BLaER1 (cell line): ENCODE data around the gene FYN.
"Not testable (repeated sequence)": the region's sequence is repeated elsewhere in the genome, so short reads cannot be mapped to it uniquely, and the experiment has no call there.

ENCODE experiments used
- H3K27ac ChIP-seq: shearing (Covaris generic); formaldehyde crosslinking; 2 replicates; pipeline ENCODE4 v1.8.1; 2022
- H3K27me3 ChIP-seq: shearing (Covaris generic); formaldehyde crosslinking; 2 replicates; pipeline ENCODE4 v1.8.1; 2022
- H3K36me3 ChIP-seq: shearing (Covaris generic); formaldehyde crosslinking; 2 replicates; pipeline ENCODE4 v1.8.1; 2022
- H3K4me1 ChIP-seq: shearing (Covaris generic); formaldehyde crosslinking; 2 replicates; pipeline ENCODE4 v1.8.1; 2022
- H3K4me2 ChIP-seq: shearing (Covaris generic); formaldehyde crosslinking; 2 replicates; pipeline ENCODE4 v1.8.1; 2022
- H3K4me3 ChIP-seq: shearing (Covaris generic); formaldehyde crosslinking; 2 replicates; pipeline ENCODE4 v1.8.1; 2022
- H3K9ac ChIP-seq: shearing (Covaris generic); formaldehyde crosslinking; 2 replicates; pipeline ENCODE4 v1.8.1; 2022
- H3K9me3 ChIP-seq: shearing (Covaris generic); formaldehyde crosslinking; 2 replicates; pipeline ENCODE4 v1.8.1; 2022
- H4K20me1 ChIP-seq: shearing (Covaris generic); formaldehyde crosslinking; 2 replicates; pipeline ENCODE4 v1.8.1; 2022
- Cebpa-rat ChIP-seq: shearing (Covaris generic); IDR thresholded peaks from 2 replicates; pipeline ENCODE4 v1.8.1; 2022

Gene FYN

DNA sequence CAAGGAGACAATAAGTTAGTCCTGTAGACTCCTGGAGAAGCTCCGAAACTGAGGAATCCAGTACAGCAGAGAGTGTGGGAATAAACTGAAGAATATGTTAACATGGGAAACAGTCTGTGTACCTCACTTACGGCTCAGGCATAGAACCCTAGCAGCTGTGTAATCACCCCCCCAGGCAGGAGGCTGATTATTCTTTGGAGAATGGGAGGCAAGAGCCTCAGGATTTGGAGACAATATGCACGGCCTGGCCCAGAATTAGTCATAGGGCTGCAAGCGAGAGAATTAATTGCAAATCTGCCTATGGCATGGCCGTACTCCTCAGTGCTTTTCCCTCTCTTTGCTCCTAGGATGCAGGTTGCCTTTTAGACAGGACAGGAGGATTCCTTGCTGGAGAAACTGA lies 27.5 kb upstream of the FYN start:
- H3K4me1 ChIP-seq = no peaks in the 10 kb centered on the region
- H3K36me3 ChIP-seq = no peaks in the 10 kb centered on the region
- H3K27me3 ChIP-seq = no peaks in the 10 kb centered on the region
- no peak overlapping the region for H3K4me3 ChIP-seq
- no peak overlapping the region for H3K9ac ChIP-seq
- no peak for TF ChIP-seq Cebpa-rat
- H3K4me2 ChIP-seq = no peak overlapping the region
- no peak overlapping the region for H3K27ac ChIP-seq
- H4K20me1 ChIP-seq = no peaks in the 10 kb centered on the region
- H3K9me3 ChIP-seq = no peaks in the 10 kb centered on the region

DNA sequence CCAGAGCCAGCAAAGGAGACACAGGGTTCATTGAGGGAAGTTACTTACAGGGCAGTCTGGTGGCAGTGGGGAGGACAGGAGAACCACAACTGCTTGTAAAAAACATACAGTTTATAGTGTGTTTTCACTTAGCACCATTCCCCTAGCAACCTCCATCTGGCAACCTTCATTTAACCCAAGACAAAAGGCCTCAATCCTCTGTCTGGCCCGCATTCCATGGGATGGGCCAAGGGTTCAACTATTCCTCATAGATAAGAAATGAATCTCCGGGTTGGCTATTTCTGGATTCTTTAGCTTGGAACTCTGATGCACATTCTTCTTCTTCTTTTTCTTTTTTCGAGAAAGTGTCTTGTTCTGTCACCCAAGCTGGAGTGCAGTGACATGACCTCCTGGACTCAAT lies 26.3 kb upstream of the FYN start:
- no peak overlapping the region for H3K9ac ChIP-seq
- no peaks in the 10 kb centered on the region for H3K36me3 ChIP-seq
- no peak for TF ChIP-seq Cebpa-rat
- no peak overlapping the region for H3K4me3 ChIP-seq
- H3K4me1 ChIP-seq = no peaks in the 10 kb centered on the region
- no peaks in the 10 kb centered on the region for H3K27me3 ChIP-seq
- no peak overlapping the region for H3K4me2 ChIP-seq
- H3K9me3 ChIP-seq = no peaks in the 10 kb centered on the region
- no peak overlapping the region for H3K27ac ChIP-seq
- H4K20me1 ChIP-seq = no peaks in the 10 kb centered on the region

DNA sequence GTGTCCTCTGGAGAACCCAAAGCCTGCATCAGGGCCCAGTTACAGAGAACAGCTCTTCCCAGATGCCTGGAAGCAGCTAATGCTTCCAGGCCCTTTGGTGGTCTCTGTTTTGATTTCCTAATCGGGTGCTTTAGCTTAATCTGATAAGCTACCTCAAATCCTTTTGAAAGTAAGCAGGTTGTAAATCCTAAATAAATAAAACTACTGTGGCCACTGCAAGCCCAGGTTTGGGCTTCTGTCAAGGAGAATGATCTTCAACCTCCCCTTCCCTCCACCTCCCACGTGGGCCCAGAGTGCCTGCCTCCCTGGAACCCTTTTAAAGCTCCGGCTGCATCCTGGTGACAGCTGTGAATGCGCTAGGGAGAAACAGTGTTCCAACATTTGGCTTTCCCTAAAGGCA lies 25.2 kb upstream of the FYN start:
- H3K27ac ChIP-seq = no peak overlapping the region
- no peaks in the 10 kb centered on the region for H4K20me1 ChIP-seq
- no peak for TF ChIP-seq Cebpa-rat
- H3K27me3 ChIP-seq = no peaks in the 10 kb centered on the region
- H3K4me1 ChIP-seq = no peaks in the 10 kb centered on the region
- no peak overlapping the region for H3K9ac ChIP-seq
- H3K36me3 ChIP-seq = no peaks in the 10 kb centered on the region
- no peak overlapping the region for H3K4me3 ChIP-seq
- H3K4me2 ChIP-seq = no peak overlapping the region
- no peaks in the 10 kb centered on the region for H3K9me3 ChIP-seq

DNA sequence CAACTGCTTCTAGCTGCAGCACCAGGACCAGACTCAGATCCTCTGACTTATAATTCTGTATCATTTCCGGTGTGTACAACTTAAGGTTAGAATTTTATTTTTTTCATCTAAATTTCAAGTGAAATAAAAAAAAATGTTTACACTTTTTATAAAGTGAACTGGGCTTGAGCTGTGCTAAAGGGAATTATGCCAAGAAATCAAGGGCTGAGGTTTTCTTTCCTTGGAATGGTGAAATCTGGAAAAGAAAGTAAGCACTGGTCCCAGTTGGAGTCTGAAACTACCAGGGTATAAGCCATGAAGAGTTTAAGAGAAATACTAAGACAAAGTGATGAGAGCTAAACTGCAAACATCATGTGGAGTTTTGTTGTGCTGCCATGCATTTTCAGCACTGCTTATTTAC lies 21.7 kb upstream of the FYN start:
- H3K9me3 ChIP-seq = no peaks in the 10 kb centered on the region
- no peak overlapping the region for H3K9ac ChIP-seq
- H3K27ac ChIP-seq = no peak overlapping the region
- H3K27me3 ChIP-seq = no peaks in the 10 kb centered on the region
- no peak for TF ChIP-seq Cebpa-rat
- H3K4me1 ChIP-seq = no peaks in the 10 kb centered on the region
- no peaks in the 10 kb centered on the region for H4K20me1 ChIP-seq
- no peaks in the 10 kb centered on the region for H3K36me3 ChIP-seq
- H3K4me2 ChIP-seq = no peak overlapping the region
- no peak overlapping the region for H3K4me3 ChIP-seq

DNA sequence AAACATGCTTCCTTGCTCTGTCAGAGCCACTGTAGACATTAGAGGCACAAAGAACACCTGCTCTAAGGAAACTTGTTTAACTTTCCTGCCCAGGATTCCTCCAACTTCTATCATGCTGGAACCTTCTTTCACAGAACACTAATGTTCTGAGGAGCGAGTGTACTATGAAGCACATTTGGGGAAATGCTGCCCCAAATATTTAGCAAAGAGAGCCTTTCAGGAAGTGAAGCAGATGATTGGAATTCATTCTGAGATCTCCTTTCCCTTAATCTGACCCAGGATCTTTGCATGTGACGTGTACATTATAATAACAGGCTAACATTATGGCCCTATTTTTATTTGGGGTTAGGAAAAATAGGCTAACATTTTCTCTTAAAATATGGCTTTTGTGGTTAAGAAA lies 21.0 kb upstream of the FYN start:
- H3K27me3 ChIP-seq = no peaks in the 10 kb centered on the region
- H3K9me3 ChIP-seq = no peaks in the 10 kb centered on the region
- no peak for TF ChIP-seq Cebpa-rat
- no peaks in the 10 kb centered on the region for H3K36me3 ChIP-seq
- no peak overlapping the region for H3K9ac ChIP-seq
- no peaks in the 10 kb centered on the region for H3K4me1 ChIP-seq
- no peak overlapping the region for H3K4me3 ChIP-seq
- H4K20me1 ChIP-seq = no peaks in the 10 kb centered on the region
- no peak overlapping the region for H3K4me2 ChIP-seq
- H3K27ac ChIP-seq = no peak overlapping the region

DNA sequence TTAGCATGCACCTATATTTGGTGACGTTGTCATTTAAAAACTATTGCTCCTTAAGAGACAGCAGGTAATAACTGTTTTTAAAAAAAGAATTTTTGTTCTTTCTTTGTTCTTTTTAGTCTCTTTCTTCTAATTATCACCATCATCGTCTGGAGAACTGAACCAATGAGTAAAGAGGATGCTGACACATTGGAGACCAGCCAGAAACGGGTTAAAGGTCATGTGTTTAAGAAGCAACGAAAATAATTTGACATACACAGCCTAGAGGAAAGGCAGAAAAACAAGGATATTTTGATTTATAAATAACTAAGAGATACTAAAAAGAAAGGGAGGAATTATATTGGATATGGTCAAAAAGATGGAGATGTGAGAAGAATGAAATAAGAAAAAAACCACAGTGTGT lies 19.2 kb upstream of the FYN start:
- Histone ChIP-seq H3K4me1 (no peaks in the 10 kb centered on the region), H3K4me2 (no peak overlapping the region), H3K27me3 (no peaks in the 10 kb centered on the region), H3K36me3 (no peaks in the 10 kb centered on the region), H3K9ac (no peak overlapping the region), H3K27ac (no peak overlapping the region), H3K4me3 (no peak overlapping the region), H4K20me1 (no peaks in the 10 kb centered on the region), H3K9me3 (no peaks in the 10 kb centered on the region)
- TF ChIP-seq Cebpa-rat = no peak

DNA sequence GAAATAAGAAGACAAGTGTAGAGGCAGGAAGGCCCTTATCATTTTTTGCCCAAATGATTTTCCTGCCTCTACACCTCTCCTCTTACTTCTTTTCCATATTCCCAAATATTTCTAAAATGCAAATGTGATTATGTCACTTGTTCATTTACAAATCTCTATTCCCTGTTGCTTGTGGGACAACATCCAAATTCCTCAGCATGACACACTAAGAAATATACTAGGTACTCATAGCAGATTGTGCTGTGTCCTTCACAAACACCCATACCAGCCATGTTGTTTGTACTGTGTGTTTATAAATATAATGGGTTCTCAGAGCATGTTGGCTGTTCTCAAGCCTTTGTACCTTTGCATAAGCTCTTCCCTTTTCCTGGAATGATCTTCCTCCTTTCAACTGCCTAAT lies 17.7 kb upstream of the FYN start:
- no peak for TF ChIP-seq Cebpa-rat
- H4K20me1 ChIP-seq = no peaks in the 10 kb centered on the region

DNA sequence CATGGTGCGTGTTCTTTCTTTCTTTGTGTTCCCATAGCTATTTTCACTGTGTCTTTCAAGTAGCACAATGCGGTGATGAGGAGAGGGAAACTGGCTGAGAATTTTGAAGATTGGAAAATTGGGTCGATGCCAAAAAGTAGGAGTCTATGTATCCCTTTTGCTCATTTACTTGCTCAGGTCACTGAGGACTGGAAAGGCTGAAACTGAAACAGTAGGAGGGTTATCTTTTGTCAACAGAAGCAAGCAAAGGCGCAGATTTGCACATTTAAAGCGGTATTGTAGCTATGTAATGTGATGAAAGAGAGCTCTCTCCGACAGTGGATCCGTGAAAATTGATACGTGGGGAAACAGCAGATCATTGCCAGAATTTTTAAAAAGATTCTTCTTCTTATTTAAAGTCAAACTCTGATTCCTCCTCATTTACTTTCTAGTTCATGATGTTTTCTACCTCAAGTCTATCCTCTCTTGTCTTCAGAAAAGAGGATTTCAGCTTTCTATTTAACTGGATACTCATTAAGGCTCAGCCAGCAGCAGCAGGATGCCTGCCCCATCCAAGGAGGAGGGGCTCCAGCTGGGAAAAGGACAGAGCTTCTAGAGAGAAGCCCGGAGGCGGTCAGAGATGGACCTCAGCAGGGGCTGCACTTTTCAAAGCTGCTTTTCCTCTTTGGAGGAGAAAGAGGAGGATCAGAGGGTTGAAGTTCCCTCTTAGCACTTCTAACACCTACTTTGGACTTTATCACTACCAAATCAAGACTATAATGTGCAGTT lies 15.9 kb upstream of the FYN start:
- Histone ChIP-seq H3K27me3 (no peaks in the 10 kb centered on the region), H3K4me2 (no peak overlapping the region), H3K9me3 (no peaks in the 10 kb centered on the region), H3K4me1 (no peaks in the 10 kb centered on the region), H3K9ac (no peak overlapping the region), H3K27ac (no peak overlapping the region), H3K4me3 (no peak overlapping the region), H4K20me1 (no peaks in the 10 kb centered on the region), H3K36me3 (no peaks in the 10 kb centered on the region)
- TF ChIP-seq Cebpa-rat = no peak

More for the DNA sequence above, 17.7 kb upstream of the FYN start:
- no peaks in the 10 kb centered on the region for H3K9me3 ChIP-seq
- H3K9ac ChIP-seq = no peak overlapping the region
- no peaks in the 10 kb centered on the region for H3K4me1 ChIP-seq
- no peak overlapping the region for H3K4me3 ChIP-seq
- H3K36me3 ChIP-seq = no peaks in the 10 kb centered on the region
- H3K27ac ChIP-seq = no peak overlapping the region
- H3K4me2 ChIP-seq = no peak overlapping the region
- H3K27me3 ChIP-seq = no peaks in the 10 kb centered on the region

DNA sequence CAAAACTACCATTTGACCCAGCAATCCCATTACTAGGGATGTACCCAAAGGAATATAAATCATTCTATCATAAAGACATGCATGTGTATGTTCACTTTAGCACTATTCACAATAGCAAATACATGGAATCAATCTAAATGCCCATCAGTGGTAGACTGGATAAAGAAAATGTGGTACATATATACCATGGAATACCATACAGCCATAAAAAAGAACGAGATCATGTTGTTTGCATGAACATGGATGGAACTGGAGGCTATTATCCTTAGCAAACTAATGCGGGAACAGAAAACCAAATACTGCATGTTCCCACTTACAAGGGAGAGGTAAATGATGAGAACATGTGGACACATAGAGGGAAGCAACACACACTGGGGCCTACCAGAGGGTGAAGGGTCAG lies 13.5 kb upstream of the FYN start:
- not testable (repeated sequence) for H3K27me3 ChIP-seq, H3K4me1 ChIP-seq, H3K9ac ChIP-seq, H3K27ac ChIP-seq, H3K4me2 ChIP-seq, H3K36me3 ChIP-seq, H4K20me1 ChIP-seq, H3K9me3 ChIP-seq, H3K4me3 ChIP-seq

DNA sequence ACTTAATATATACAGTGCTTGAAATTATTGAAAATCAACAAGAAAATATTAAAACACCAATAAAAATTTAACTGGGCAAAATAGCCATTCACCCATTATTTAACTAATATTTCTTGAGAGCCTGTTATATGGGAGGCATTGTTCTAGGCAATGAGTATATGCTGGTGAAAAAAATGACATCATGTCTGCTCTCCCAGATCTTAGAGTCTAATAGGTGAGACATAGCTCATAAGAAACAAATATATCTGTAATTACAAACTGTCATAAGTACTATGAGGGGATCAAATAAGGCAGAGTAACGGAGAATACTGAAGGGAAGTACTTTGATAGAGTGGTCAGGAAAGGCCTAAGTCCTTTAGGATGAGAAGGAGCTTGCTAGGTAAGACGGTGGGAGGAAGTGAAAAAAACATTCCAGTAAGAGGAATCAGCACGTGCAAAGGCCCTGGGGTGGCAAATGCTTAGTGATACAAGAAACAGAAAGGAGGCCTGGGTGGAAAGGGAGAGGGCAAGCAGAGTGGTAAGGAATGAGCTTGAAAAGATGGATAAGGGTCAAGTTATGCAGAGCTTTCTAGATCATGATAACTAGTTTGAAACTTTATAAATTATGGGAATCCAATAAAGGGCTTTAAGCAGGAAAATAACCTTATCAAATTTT lies 12.2 kb upstream of the FYN start:
- H3K36me3 ChIP-seq = no peaks in the 10 kb centered on the region
- no peaks in the 10 kb centered on the region for H3K4me1 ChIP-seq
- TF ChIP-seq Cebpa-rat = no peak
- H3K4me2 ChIP-seq = no peak overlapping the region
- H3K4me3 ChIP-seq = no peak overlapping the region
- H4K20me1 ChIP-seq = no peaks in the 10 kb centered on the region
- no peak overlapping the region for H3K27ac ChIP-seq
- no peak overlapping the region for H3K9ac ChIP-seq
- no peaks in the 10 kb centered on the region for H3K27me3 ChIP-seq
- H3K9me3 ChIP-seq = peaks cover 4% of the 10 kb centered on the region
